Measurements from ENCODE around the gene PODXL. TPM values are rescaled to one million over a fixed set of nuclear protein-coding genes. Genes with fewer than 3 reads are reported as not detected.

PODXL gene
- total and polyA plus RNA-seq, 10 of the 15 experiments (the other 5 are each of a cell fraction or from before 2014, with no cell fraction given): 0.04 to 1.8 (median 0.38) TPM

DNA sequence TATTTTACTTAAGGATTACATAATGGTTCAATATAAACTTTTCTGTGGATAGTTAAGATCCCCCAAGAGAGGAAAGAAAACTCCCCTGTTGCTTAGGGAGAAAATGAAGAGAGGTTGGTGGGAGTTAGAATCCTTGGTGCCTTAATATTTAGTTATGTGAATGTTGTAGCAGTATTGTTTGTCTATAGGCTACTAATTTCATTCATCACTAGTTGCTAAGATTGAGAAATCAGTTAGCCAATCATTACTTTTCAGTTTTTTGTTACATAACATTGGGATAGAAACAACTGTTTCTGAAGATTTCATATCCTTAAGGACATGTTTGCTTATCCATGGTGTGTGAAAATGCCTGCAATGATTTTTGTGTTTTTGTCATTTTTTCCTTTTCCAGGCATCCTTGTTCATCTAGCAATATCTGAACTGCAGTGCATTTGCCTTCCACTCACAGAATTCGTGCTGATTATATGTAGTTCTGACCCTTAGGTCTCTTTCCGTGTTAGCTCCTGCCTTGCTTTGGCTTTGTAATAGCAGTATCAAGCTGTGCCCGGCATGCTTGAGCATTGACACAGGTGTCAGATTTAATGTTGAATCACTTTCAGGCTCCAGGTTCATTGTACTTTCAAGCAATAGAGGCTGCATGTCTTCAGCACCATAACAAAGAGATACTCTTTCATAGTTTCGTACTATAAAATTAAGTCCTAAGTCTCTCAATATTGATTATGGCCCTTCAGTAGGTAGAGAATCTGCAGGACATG lies 85.0 kb downstream of the PODXL start:
- RAD21 ChIA-PET (ENCODE audit: unreplicated experiment): no interaction called here
- no peaks in the 10 kb centered on the region for H4K20me1 ChIP-seq (ENCODE audit: control insufficient read depth, insufficient read depth)
- in situ Hi-C loops (cut with MboI) (no loop called here), intact Hi-C loops (cut with micrococcal nuclease; ENCODE audit: unreplicated experiment) (no loop called here)
- H3K79me2 ChIP-seq (ENCODE audit: control insufficient read depth, insufficient read depth, low read length): no peaks in the 10 kb centered on the region
- peaks cover 0 to 6% of the 10 kb centered on the region in 2 experiments; a peak in 3 of 4 replicates for H3K36me3 ChIP-seq (ENCODE audit: control insufficient read depth in 2 of 2, insufficient read depth in 2 of 2, low read length in 1 of 2)
- ATAC-seq (no peak), FAIRE-seq (no peak), DNase-seq (ENCODE audit: low read depth, low spot score) (no peak)
- H3K4me2 ChIP-seq (ENCODE audit: control insufficient read depth, insufficient read depth): no peak overlapping the region
- no peak overlapping the region for H2AFZ ChIP-seq (ENCODE audit: control insufficient read depth, low read depth, low read length)
- SMC1A ChIA-PET (ENCODE audit: uncharacterized antibody, unreplicated experiment): interaction anchor here (1.2 to 2.3 kb wide), 3 partner anchors 8 to 13 kb away, joined by 5 to 7 read pairs (median 7); no protein-coding TSS in a partner anchor
- no peak overlapping the region for H3K27ac ChIP-seq (ENCODE audit: control insufficient read depth, insufficient read depth)
- no peak for TF ChIP-seq MTA3 (IDR thresholded peaks at IDR 0.05; ENCODE audit: borderline replicate concordance, low read length)
- H3K9ac ChIP-seq (ENCODE audit: control insufficient read depth, insufficient read depth, low read length): no peak overlapping the region
- no peaks in the 10 kb centered on the region for H3K27me3 ChIP-seq (replicated peaks in 1 of 2; ENCODE audit: control insufficient read depth in 2 of 2, insufficient read depth in 2 of 2, low read length in 1 of 2)
- BruUV-seq (replicated peaks): no TSS peak
- WGBS (ENCODE audit: insufficient coverage, insufficient replicate concordance, low lambda C conversion rate, missing lambda C conversion rate): 92% methylated on average over 4 of the region's 4 CpGs
- POLR2A ChIA-PET: no interaction called here
- CTCF ChIA-PET: no interaction called here
- no peaks in the 10 kb centered on the region for H3K4me1 ChIP-seq (ENCODE audit: control insufficient read depth, insufficient read depth, low read length)
- no peak overlapping the region for H3K4me3 ChIP-seq
- no peaks in the 10 kb centered on the region for H3K9me3 ChIP-seq (replicated peaks; ENCODE audit: control insufficient read depth, insufficient read depth, low read length)

DNA sequence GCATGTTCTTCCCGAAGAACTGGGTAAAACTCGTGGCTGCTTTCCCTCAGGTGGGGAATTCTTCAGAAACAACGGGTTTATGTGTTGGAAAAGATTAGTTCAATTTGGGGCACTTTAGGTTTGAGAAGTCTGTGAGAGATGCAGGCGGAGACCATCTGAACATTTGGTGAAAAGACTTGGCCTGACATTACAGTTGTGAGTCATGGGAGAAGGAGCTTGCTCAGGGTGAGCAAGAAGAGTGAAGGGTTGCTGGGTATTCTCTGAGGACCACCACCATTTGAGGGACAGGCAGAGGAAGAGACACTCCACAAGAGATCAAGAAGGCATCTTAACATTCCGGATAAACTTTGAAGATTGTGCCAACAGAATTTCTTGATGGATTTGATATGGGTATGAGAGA lies 88.6 kb downstream of the PODXL start:
- TF ChIP-seq, protein P1, sequence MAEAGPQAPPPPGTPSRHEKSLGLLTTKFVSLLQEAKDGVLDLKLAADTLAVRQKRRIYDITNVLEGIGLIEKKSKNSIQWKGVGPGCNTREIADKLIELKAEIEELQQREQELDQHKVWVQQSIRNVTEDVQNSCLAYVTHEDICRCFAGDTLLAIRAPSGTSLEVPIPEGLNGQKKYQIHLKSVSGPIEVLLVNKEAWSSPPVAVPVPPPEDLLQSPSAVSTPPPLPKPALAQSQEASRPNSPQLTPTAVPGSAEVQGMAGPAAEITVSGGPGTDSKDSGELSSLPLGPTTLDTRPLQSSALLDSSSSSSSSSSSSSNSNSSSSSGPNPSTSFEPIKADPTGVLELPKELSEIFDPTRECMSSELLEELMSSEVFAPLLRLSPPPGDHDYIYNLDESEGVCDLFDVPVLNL (IDR thresholded peaks at IDR 0.05; ENCODE audit: low read depth, low read length): no peak
- TF ChIP-seq, protein P2, sequence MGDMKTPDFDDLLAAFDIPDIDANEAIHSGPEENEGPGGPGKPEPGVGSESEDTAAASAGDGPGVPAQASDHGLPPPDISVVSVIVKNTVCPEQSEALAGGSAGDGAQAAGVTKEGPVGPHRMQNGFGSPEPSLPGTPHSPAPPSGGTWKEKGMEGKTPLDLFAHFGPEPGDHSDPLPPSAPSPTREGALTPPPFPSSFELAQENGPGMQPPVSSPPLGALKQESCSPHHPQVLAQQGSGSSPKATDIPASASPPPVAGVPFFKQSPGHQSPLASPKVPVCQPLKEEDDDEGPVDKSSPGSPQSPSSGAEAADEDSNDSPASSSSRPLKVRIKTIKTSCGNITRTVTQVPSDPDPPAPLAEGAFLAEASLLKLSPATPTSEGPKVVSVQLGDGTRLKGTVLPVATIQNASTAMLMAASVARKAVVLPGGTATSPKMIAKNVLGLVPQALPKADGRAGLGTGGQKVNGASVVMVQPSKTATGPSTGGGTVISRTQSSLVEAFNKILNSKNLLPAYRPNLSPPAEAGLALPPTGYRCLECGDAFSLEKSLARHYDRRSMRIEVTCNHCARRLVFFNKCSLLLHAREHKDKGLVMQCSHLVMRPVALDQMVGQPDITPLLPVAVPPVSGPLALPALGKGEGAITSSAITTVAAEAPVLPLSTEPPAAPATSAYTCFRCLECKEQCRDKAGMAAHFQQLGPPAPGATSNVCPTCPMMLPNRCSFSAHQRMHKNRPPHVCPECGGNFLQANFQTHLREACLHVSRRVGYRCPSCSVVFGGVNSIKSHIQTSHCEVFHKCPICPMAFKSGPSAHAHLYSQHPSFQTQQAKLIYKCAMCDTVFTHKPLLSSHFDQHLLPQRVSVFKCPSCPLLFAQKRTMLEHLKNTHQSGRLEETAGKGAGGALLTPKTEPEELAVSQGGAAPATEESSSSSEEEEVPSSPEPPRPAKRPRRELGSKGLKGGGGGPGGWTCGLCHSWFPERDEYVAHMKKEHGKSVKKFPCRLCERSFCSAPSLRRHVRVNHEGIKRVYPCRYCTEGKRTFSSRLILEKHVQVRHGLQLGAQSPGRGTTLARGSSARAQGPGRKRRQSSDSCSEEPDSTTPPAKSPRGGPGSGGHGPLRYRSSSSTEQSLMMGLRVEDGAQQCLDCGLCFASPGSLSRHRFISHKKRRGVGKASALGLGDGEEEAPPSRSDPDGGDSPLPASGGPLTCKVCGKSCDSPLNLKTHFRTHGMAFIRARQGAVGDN (IDR thresholded peaks at IDR 0.05): no peak
- TF ChIP-seq SMAD1 (IDR thresholded peaks at IDR 0.05; ENCODE audit: low read depth, partially characterized antibody): no peak
- TF ChIP-seq SP1 (IDR thresholded peaks at IDR 0.05; ENCODE audit: low read depth, low read length): no peak
- no peak for TF ChIP-seq IKZF1 (conservative IDR thresholded peaks at IDR 0.05)
- TF ChIP-seq CHD2 (IDR thresholded peaks at IDR 0.05; ENCODE audit: borderline replicate concordance, low read depth, low read length): no peak
- TF ChIP-seq POLR2AphosphoS2 (IDR thresholded peaks at IDR 0.05; ENCODE audit: low read depth, low read length): no peak
- TF ChIP-seq HDAC6 (IDR thresholded peaks at IDR 0.05; ENCODE audit: unreplicated experiment): no peak
- TSS peak; percentile 10 for BruUV-seq (replicated peaks)
- H3K36me3 ChIP-seq (ENCODE audit: control insufficient read depth in 2 of 2, insufficient read depth in 2 of 2, low read length in 1 of 2): peaks cover 2 to 7% of the 10 kb centered on the region in 2 experiments; a peak in 3 of 4 replicates
- CTCF ChIA-PET: interaction anchor here (1.5 kb wide), 1 partner anchor 45 kb away, joined by 3 read pairs; no protein-coding TSS in a partner anchor
- H3K27me3 ChIP-seq (replicated peaks in 1 of 2; ENCODE audit: control insufficient read depth in 2 of 2, insufficient read depth in 2 of 2, low read length in 1 of 2): no peaks in the 10 kb centered on the region
- intact Hi-C loops (cut with micrococcal nuclease; ENCODE audit: unreplicated experiment) (no loop called here), in situ Hi-C loops (cut with MboI) (no loop called here)
- ATAC-seq (no peak), DNase-seq (ENCODE audit: low read depth, low spot score) (no peak), FAIRE-seq (no peak)
- H3K4me3 ChIP-seq: no peak overlapping the region
- 98% methylated on average over 5 of the region's 5 CpGs for WGBS (ENCODE audit: insufficient coverage, insufficient replicate concordance, low lambda C conversion rate, missing lambda C conversion rate)
- RAD21 ChIA-PET (ENCODE audit: unreplicated experiment): no interaction called here
- H3K4me1 ChIP-seq (ENCODE audit: control insufficient read depth, insufficient read depth, low read length): no peaks in the 10 kb centered on the region
- SMC1A ChIA-PET (ENCODE audit: uncharacterized antibody, unreplicated experiment): interaction anchor here (1.2 kb wide), 1 partner anchor 13 kb away, joined by 4 read pairs; no protein-coding TSS in a partner anchor
- H3K9me3 ChIP-seq (replicated peaks; ENCODE audit: control insufficient read depth, insufficient read depth, low read length): no peaks in the 10 kb centered on the region
- H3K27ac ChIP-seq (ENCODE audit: control insufficient read depth, insufficient read depth): no peak overlapping the region
- no peak overlapping the region for H2AFZ ChIP-seq (ENCODE audit: control insufficient read depth, low read depth, low read length)
- no peaks in the 10 kb centered on the region for H4K20me1 ChIP-seq (ENCODE audit: control insufficient read depth, insufficient read depth)
- POLR2A ChIA-PET: no interaction called here
- no peak overlapping the region for H3K4me2 ChIP-seq (ENCODE audit: control insufficient read depth, insufficient read depth)
- no peaks in the 10 kb centered on the region for H3K79me2 ChIP-seq (ENCODE audit: control insufficient read depth, insufficient read depth, low read length)
- H3K9ac ChIP-seq (ENCODE audit: control insufficient read depth, insufficient read depth, low read length): no peak overlapping the region
